HFFc6 (cell line): ENCODE measurements around the gene TBC1D5. TPM values are rescaled to one million over a fixed set of nuclear protein-coding genes. Genes with fewer than 3 reads are reported as not detected.
"Not testable (repeated sequence)": the region's sequence is repeated elsewhere in the genome, so short reads cannot be mapped to it uniquely, and the experiment has no call there.

Source experiments
- DNase-seq: peaks from one replicate; pipeline ENCODE4 v3.0.0-alpha.2; 2018
- H3K27ac Mint-ChIP-seq: 2 replicates; pipeline ENCODE4 v1.8.0; 2020; ENCODE audit warnings: mild to moderate bottlenecking, mixed read lengths
- H3K27me3 Mint-ChIP-seq: 2 replicates; pipeline ENCODE4 v1.8.0; 2021; ENCODE audit warnings: mild to moderate bottlenecking, moderate library complexity, mixed read lengths; ENCODE audit not compliant: insufficient read depth
- H3K36me3 Mint-ChIP-seq: 2 replicates; pipeline ENCODE4 v1.8.0; 2021; ENCODE audit warnings: low read depth, mixed read lengths
- H3K4me1 Mint-ChIP-seq: 2 replicates; pipeline ENCODE4 v1.8.0; 2020; ENCODE audit warnings: low read depth, mixed read lengths
- H3K4me3 Mint-ChIP-seq: 2 replicates; pipeline ENCODE4 v1.8.0; 2020; ENCODE audit warnings: mild to moderate bottlenecking, moderate library complexity, mixed read lengths
- H3K9me3 Mint-ChIP-seq: 2 replicates; pipeline ENCODE4 v1.8.0; 2020; ENCODE audit warnings: mild to moderate bottlenecking, mixed read lengths
- total RNA-seq, 6 experiments: library from RNA; stranded (reverse); fragmentation: NEBNext Ultra II Directional; extraction: Animal tissue kit (Norgen Biotek cat#: 25700); gene quantifications; 2 replicates in 1 of 6; 3 replicates in 5 of 6; pipeline ENCODE4 v1.2.3, GENCODE V29; 2021
- TF ChIP-seq, protein P1 (sequence below): fragments of 200-600 bp; sonication (generic); IDR thresholded peaks from 2 replicates; pipeline ENCODE4 v1.5.0; 2021; ENCODE audit warnings: antibody characterized with exemption, mild to moderate bottlenecking

TBC1D5 gene
- total RNA-seq, 6 experiments from 2014 or later = 37.2 to 46.0 (median 40.1) TPM

DNA sequence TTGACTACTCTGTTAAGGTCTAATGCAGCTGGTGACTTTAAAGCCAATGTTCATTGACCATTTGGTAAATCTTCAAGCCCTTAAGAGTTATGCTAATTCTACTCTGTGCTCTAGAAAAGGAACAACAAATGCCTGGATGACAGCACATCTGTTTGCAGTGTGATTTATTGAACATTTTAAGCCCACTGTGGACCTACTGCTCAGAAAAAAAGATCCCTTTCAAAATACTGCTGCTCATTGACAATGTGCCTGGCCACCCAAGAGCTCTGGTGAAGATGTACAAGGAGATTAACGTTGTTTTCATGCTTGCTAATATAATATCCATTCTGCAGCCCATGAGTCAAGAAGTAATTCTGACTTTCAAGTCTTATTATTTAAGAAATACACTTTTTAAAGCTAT lies 110.8 kb downstream of the TBC1D5 start:
- H3K27ac Mint-ChIP-seq = peak overlapping the region; percentile 66; the same call in 1 of the 2 replicates
- H3K36me3 Mint-ChIP-seq = no peaks in the 10 kb centered on the region
- no peaks in the 10 kb centered on the region for H3K9me3 Mint-ChIP-seq
- H3K4me3 Mint-ChIP-seq = peak overlapping the region; percentile 71; the same call in 1 of the 2 replicates
- TF ChIP-seq, protein P1, sequence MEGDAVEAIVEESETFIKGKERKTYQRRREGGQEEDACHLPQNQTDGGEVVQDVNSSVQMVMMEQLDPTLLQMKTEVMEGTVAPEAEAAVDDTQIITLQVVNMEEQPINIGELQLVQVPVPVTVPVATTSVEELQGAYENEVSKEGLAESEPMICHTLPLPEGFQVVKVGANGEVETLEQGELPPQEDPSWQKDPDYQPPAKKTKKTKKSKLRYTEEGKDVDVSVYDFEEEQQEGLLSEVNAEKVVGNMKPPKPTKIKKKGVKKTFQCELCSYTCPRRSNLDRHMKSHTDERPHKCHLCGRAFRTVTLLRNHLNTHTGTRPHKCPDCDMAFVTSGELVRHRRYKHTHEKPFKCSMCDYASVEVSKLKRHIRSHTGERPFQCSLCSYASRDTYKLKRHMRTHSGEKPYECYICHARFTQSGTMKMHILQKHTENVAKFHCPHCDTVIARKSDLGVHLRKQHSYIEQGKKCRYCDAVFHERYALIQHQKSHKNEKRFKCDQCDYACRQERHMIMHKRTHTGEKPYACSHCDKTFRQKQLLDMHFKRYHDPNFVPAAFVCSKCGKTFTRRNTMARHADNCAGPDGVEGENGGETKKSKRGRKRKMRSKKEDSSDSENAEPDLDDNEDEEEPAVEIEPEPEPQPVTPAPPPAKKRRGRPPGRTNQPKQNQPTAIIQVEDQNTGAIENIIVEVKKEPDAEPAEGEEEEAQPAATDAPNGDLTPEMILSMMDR = no peak
- no peaks in the 10 kb centered on the region; the same call in 1 of the 2 replicates for H3K27me3 Mint-ChIP-seq
- peaks cover 53% of the 10 kb centered on the region for H3K4me1 Mint-ChIP-seq
- DNase-seq = no peak

DNA sequence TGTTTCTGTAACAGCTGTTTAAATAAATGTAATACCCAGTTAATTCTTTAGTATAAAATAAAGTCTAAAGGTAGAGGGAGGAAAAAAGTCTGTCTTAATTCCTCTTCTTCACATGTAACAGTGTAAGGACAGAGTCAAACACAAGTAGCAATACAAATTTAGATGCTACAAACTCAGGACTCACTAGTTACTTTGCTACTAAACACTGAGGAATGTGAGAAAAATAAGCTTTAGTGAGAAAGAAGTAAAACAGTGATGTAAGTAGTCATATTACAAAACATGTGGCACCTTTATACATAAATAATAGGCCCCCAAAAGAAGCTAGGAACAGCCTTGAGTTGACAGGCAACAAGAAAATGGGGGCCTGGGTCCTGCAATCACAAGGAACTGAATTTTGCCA lies 113.0 kb downstream of the TBC1D5 start:
- no peak overlapping the region for H3K4me3 Mint-ChIP-seq
- no peak for DNase-seq
- H3K9me3 Mint-ChIP-seq = no peaks in the 10 kb centered on the region
- TF ChIP-seq, protein P1 = no peak
- peaks cover 41% of the 10 kb centered on the region for H3K4me1 Mint-ChIP-seq
- no peak overlapping the region for H3K27ac Mint-ChIP-seq
- H3K36me3 Mint-ChIP-seq = no peaks in the 10 kb centered on the region
- H3K27me3 Mint-ChIP-seq = no peaks in the 10 kb centered on the region

DNA sequence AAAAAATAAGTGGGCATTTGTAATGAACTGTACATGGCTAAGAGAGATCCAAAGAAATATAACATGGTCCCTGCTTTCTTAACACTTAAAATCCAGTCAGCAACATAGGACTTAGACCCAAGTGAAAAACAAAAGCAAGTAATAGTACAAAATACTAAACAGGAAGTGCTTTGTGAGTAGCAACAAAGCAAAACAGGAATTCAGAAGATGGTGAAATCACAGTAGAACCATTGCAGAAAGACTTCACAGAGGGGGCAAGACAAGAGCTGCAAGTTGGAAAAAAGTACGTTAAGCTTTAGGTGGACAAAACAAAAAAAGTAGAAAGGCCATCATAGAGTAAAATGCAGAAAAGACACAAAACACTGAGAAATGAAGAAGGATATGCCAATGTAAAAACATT lies 116.0 kb downstream of the TBC1D5 start:
- no peaks in the 10 kb centered on the region for H3K9me3 Mint-ChIP-seq
- no peak overlapping the region for H3K27ac Mint-ChIP-seq
- no peaks in the 10 kb centered on the region for H3K27me3 Mint-ChIP-seq
- TF ChIP-seq, protein P1 = no peak
- no peak for DNase-seq
- peaks cover 23% of the 10 kb centered on the region for H3K4me1 Mint-ChIP-seq
- H3K4me3 Mint-ChIP-seq = no peak overlapping the region
- no peaks in the 10 kb centered on the region for H3K36me3 Mint-ChIP-seq

DNA sequence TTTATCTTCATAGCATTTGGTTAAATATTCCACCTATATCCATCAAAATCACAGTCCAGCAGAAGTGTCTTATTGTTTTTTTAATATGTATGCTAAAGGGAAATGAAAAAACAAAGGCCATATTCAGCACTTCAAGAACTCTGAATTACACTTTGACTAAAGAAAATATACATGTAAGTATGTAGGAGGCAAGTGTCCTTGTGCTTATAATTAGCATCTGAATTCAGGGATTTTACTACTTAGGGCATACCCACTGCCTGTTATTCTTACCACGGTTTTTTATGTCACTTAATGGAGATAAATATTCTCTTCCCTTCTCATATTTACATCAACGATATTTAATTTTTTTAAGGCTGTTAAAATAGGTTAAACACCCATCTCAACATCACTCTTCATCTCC lies 117.3 kb downstream of the TBC1D5 start:
- Mint-ChIP-seq H3K36me3 (no peaks in the 10 kb centered on the region), H3K4me3 (no peak overlapping the region), H3K4me1 (peaks cover 20% of the 10 kb centered on the region), H3K9me3 (no peaks in the 10 kb centered on the region), H3K27ac (no peak overlapping the region), H3K27me3 (no peaks in the 10 kb centered on the region)
- DNase-seq = no peak
- TF ChIP-seq, protein P1 = no peak

DNA sequence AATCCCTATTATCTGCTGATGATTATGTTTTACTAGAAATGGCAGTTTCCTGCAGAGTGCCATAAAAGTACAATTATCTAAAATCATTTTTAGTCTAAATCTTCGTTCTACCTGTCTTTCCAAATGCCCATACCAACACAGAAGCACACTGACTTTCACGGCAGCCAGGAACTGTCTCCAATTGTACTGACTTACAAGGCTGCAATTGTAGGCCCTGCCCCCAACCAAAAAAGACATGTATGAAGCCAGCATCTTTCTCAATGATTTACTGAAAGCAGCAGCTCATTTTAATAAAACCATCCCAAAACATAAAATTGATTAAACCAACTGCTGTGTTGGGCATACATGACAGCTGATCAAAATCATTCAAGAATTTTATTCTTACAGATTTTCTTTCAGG lies 119.0 kb downstream of the TBC1D5 start:
- Mint-ChIP-seq H3K4me3 (no peak overlapping the region), H3K4me1 (peaks cover 12% of the 10 kb centered on the region), H3K9me3 (no peaks in the 10 kb centered on the region), H3K27me3 (no peaks in the 10 kb centered on the region), H3K27ac (no peak overlapping the region), H3K36me3 (no peaks in the 10 kb centered on the region)
- TF ChIP-seq, protein P1 = no peak
- DNase-seq = no peak

DNA sequence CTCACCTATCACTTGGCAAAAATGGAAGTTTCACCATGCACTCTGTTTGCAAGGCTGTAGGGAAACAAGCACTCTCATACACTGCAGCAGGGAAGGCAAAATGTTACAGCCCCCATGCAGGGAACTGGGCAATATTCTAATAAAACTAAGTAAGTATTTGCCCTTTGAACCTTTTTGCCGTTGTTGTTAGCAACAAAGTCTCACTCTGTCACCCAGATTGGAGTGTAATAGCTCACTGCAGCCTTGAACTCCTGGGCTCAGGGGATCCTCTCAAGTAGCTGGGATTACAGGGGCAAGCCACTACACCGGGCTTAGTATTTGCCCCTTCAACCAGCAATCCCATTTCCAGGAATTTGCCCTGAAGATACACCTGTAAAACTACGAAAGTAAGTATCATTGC lies 122.5 kb downstream of the TBC1D5 start:
- H3K36me3 Mint-ChIP-seq = peaks cover 15% of the 10 kb centered on the region
- H3K4me1 Mint-ChIP-seq = no peaks in the 10 kb centered on the region
- H3K9me3 Mint-ChIP-seq = peaks cover 3% of the 10 kb centered on the region
- TF ChIP-seq, protein P1 = no peak
- DNase-seq = no peak
- H3K4me3 Mint-ChIP-seq = no peak overlapping the region
- no peaks in the 10 kb centered on the region for H3K27me3 Mint-ChIP-seq
- no peak overlapping the region for H3K27ac Mint-ChIP-seq

DNA sequence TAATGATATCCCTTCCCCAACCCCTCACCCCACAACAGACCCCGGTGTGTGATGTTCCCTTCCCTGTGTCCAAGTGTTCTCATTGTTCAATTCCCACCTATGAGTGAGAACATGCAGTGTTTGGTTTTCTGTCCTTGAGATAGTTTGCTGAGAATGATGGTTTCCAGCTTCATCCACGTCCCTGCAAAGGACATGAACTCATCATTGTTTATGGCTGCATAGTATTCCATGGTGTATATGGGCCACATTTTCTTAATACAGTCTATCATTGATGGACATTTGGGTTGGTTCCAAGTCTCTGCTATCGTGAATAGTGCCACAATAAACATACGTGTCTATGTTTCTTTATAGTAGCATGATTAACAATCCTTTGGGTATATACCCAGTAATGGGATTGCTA lies 129.4 kb downstream of the TBC1D5 start:
- H3K4me1 Mint-ChIP-seq, H3K4me3 Mint-ChIP-seq, DNase-seq, H3K27ac Mint-ChIP-seq, H3K27me3 Mint-ChIP-seq: not testable (repeated sequence)
- peaks cover 19% of the 10 kb centered on the region for H3K9me3 Mint-ChIP-seq
- H3K36me3 Mint-ChIP-seq = peaks cover 28% of the 10 kb centered on the region
